DOHH2 (cell line): ENCODE data around the gene CCDC88A.
A peak's percentile ranks its signal among the peaks of the same experiment; 100 is the strongest.
"Not testable (repeated sequence)": the region's sequence is repeated elsewhere in the genome, so short reads cannot be mapped to it uniquely, and the experiment has no call there.

Experiments
- H3F3A ChIP-seq: fragments of 200-600 bp; sonication (generic), shearing (Covaris generic); 2 replicates; pipeline ENCODE4 v1.6.0; 2016; ENCODE audit warnings: antibody characterized with exemption, mild to moderate bottlenecking; ENCODE audit not compliant: control insufficient read depth, insufficient read depth
- H3K27ac ChIP-seq: fragments of 200-600 bp; sonication (generic); 2 replicates; pipeline ENCODE4 v1.5.1; 2014; ENCODE audit warnings: low read depth, mild to moderate bottlenecking, low read length, moderate library complexity
- H3K27me3 ChIP-seq: fragments of 200-600 bp; sonication (generic); 2 replicates; pipeline ENCODE4 v1.6.1; 2014; ENCODE audit warnings: mild to moderate bottlenecking, low read length, mixed read lengths; ENCODE audit not compliant: control insufficient read depth
- H3K36me3 ChIP-seq: fragments of 200-600 bp; sonication (generic); 2 replicates; pipeline ENCODE4 v1.6.1; 2014; ENCODE audit warnings: mild to moderate bottlenecking, low read length, moderate library complexity, mixed read lengths; ENCODE audit not compliant: control insufficient read depth
- H3K4me1 ChIP-seq: fragments of 200-600 bp; sonication (generic); 2 replicates; pipeline ENCODE4 v1.6.1; 2014; ENCODE audit warnings: mild to moderate bottlenecking, low read length, mixed read lengths; ENCODE audit not compliant: control insufficient read depth
- H3K4me2 ChIP-seq: fragments of 200-600 bp; sonication (generic); 2 replicates; pipeline ENCODE4 v1.6.0; 2014; ENCODE audit warnings: mild to moderate bottlenecking, low read length, moderate library complexity
- H3K4me3 ChIP-seq: fragments of 200-600 bp; sonication (generic); 2 replicates; pipeline ENCODE4 v1.5.1; 2014; ENCODE audit warnings: mild to moderate bottlenecking, low read length, mixed read lengths
- H3K79me2 ChIP-seq: fragments of 200-600 bp; sonication (generic); 2 replicates; pipeline ENCODE4 v1.6.1; 2014; ENCODE audit warnings: mild to moderate bottlenecking, low read length, mixed read lengths; ENCODE audit not compliant: control insufficient read depth
- H3K9me2 ChIP-seq: fragments of 200-600 bp; sonication (generic); replicated peaks from 2 replicates; pipeline ENCODE4 v1.6.1; 2014; ENCODE audit warnings: mild to moderate bottlenecking, low read length, mixed read lengths; ENCODE audit not compliant: control insufficient read depth
- H3K9me3 ChIP-seq: fragments of 200-600 bp; sonication (generic); 2 replicates; pipeline ENCODE4 v1.6.1; 2014; ENCODE audit warnings: antibody characterized with exemption, low read length, mixed read lengths; ENCODE audit not compliant: control insufficient read depth, insufficient read depth
- H4K20me1 ChIP-seq: fragments of 200-600 bp; sonication (generic); 2 replicates; pipeline ENCODE4 v1.6.0; 2014; ENCODE audit warnings: low read depth, mild to moderate bottlenecking, antibody characterized with exemption, low read length, moderate library complexity; ENCODE audit not compliant: control insufficient read depth, insufficient read depth
- EZH2phosphoT487 ChIP-seq: fragments of 200-600 bp; sonication (generic); IDR thresholded peaks from 2 replicates; pipeline ENCODE4 v1.6.1; 2017; ENCODE audit warnings: borderline replicate concordance, mild to moderate bottlenecking, antibody characterized with exemption, low read length, moderate library complexity, mixed read lengths
- TF ChIP-seq, protein P1 (sequence below): fragments of 200-600 bp; sonication (generic); IDR thresholded peaks from one replicate; pipeline ENCODE4 v1.5.1; 2014; ENCODE audit warnings: antibody characterized with exemption, mild to moderate bottlenecking, low read depth, low read length; ENCODE audit not compliant: poor library complexity, severe bottlenecking

CCDC88A gene

DNA sequence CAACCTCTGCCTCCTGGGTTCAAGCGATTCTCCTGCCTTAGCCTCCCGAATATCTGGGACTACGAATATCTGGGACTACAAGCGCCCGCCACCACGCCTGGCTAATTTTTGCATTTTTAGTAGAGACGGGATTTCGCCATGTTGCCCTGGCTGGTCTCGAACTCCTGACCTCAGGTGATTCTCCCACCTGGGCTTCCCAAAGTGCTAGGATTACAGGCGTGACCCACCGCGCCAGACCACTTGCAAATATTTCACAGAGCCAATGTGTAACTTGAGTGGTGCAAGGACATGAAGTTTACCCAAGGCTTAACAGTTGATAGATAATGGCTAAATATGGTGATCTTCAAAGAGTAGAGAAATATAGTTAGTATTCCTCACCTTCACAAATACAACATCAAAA lies 136.6 kb downstream of the CCDC88A start:
- Histone ChIP-seq H3K79me2 (peaks cover 5% of the 10 kb centered on the region; the same call in 1 of the 2 replicates), H3K4me3 (peak overlapping the region; percentile 78), H3K9me3 (no peaks in the 10 kb centered on the region), H3K4me2 (peak overlapping the region; percentile 71), H4K20me1 (no peaks in the 10 kb centered on the region), H3K4me1 (peaks cover 18% of the 10 kb centered on the region), H3K9me2 (no peaks in the 10 kb centered on the region), H3K27ac (no peak overlapping the region), H3K36me3 (peaks cover 6% of the 10 kb centered on the region; the same call in 1 of the 2 replicates), H3F3A (peaks cover 11% of the 10 kb centered on the region), H3K27me3 (no peaks in the 10 kb centered on the region)
- TF ChIP-seq EZH2phosphoT487: no peak
- TF ChIP-seq, protein P1, sequence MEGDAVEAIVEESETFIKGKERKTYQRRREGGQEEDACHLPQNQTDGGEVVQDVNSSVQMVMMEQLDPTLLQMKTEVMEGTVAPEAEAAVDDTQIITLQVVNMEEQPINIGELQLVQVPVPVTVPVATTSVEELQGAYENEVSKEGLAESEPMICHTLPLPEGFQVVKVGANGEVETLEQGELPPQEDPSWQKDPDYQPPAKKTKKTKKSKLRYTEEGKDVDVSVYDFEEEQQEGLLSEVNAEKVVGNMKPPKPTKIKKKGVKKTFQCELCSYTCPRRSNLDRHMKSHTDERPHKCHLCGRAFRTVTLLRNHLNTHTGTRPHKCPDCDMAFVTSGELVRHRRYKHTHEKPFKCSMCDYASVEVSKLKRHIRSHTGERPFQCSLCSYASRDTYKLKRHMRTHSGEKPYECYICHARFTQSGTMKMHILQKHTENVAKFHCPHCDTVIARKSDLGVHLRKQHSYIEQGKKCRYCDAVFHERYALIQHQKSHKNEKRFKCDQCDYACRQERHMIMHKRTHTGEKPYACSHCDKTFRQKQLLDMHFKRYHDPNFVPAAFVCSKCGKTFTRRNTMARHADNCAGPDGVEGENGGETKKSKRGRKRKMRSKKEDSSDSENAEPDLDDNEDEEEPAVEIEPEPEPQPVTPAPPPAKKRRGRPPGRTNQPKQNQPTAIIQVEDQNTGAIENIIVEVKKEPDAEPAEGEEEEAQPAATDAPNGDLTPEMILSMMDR: no peak

DNA sequence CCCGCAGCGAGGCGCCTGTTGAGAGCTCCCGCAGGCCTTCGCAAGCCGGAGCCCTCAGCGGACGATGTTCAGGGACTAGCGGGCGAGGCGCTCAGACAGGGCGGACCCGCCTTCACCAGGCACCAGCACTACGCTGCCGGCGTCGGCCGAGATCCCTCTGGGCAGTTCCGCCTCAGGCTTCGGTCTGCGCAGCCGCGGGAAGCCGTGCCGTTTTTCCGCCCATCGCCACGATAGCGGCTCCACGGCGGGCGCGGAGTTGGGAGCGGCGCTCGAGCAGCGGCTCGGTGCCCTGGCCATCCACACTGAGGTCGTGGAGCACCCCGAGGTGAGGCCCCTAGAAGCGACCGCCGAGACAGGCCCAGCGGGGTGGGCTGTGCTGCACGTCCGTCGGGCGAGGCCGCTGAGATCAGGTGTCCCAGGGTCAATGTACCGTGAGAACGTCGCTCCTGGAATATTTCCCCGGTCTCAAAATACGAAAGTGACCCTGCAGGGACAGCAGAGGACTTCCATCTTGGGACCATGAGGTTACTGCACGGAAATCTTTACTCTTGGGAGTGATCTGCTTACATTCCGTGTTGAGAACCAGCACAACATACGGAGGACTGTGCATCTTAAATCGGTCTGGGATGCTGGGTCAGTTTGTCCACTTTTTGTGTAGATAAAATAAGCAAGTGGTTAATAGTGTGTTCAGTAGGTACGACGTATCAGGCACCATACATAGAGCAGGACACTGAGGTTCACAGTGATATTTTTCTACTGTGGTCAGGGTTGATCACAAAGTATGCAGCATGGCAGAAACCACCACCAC lies 137.3 kb downstream of the CCDC88A start:
- peaks cover 22% of the 10 kb centered on the region for H3K4me1 ChIP-seq
- H3K9me3 ChIP-seq: no peaks in the 10 kb centered on the region
- peak overlapping the region; percentile 78 for H3K4me3 ChIP-seq
- peak overlapping the region; percentile 12; the same call in 1 of the 2 replicates for H3K27ac ChIP-seq
- H3F3A ChIP-seq: peaks cover 14% of the 10 kb centered on the region
- H3K27me3 ChIP-seq: no peaks in the 10 kb centered on the region
- H4K20me1 ChIP-seq: no peaks in the 10 kb centered on the region
- TF ChIP-seq, protein P1: no peak
- TF ChIP-seq EZH2phosphoT487: no peak
- H3K4me2 ChIP-seq: peak overlapping the region; percentile 71
- no peaks in the 10 kb centered on the region for H3K9me2 ChIP-seq
- H3K36me3 ChIP-seq: peaks cover 4% of the 10 kb centered on the region; the same call in 1 of the 2 replicates
- peaks cover 5% of the 10 kb centered on the region; the same call in 1 of the 2 replicates for H3K79me2 ChIP-seq

DNA sequence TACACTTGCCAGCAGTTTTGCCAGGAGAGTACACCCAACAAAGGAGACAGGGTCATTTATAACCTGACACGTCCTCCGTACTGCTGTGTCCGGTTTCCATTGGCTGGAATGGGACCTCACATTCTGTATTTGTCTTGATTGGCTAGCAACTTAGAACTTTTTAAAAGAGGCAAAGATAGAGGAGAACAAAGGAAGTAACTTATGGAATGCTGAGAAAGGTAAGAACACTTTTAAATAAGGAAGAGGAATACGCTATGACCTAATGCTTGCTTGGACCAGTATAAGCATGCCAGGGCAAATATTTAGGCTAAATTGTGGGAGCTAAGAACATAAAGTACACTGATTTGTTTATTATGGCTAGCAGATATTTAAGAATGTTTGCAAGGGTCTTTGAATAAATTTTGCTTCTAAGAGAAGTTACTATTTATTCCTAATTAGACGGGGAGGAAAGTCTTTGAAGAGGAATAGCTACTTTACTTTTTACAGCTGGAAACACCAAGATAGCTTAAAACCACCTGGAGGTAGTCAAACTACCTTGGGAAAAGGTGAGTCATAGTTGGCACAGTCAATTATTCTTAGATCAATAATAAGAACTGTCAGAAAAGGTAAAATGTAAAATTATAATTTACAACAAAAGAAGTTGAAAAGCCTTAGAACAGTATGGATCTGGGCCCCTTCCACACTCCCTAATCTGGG lies 138.7 kb downstream of the CCDC88A start:
- Histone ChIP-seq H3K4me1 (peaks cover 22% of the 10 kb centered on the region), H3K4me3 (peak overlapping the region; percentile 78), H3F3A (peaks cover 15% of the 10 kb centered on the region), H3K4me2 (peak overlapping the region; percentile 71)
- not testable (repeated sequence) for H3K27ac ChIP-seq, H3K9me3 ChIP-seq, H3K9me2 ChIP-seq, H3K27me3 ChIP-seq, H3K36me3 ChIP-seq, H4K20me1 ChIP-seq, H3K79me2 ChIP-seq

DNA sequence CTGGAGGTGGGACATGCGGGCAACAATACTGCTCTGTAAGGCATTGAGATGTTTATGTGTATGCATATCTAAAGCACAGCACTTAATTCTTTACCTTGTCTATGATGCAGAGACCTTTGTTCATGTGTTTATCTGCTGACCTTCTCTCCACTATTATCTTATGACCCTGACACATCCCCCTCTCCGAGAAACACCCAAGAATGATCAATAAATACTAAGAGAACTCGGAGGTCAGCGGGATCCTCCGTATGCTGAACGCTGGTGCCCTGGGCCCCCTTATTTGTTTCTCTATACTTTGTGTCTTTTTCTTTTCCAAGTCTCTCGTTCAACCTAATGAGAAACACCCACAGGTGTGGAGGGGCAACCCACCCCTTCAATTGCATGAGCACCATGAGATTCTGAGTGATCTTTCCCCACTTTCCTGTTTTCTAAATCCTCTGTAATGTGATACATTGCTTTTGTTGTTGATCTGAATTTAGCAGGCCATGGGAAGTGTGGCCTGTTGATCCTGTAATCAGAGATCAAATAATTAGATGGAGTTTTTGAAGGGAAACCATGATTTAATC lies 139.7 kb downstream of the CCDC88A start:
- H3K9me3 ChIP-seq, H3K79me2 ChIP-seq, H3K36me3 ChIP-seq, H3K4me3 ChIP-seq, H3K27ac ChIP-seq, H3K27me3 ChIP-seq, H4K20me1 ChIP-seq, H3K9me2 ChIP-seq, H3K4me2 ChIP-seq: not testable (repeated sequence)
- Histone ChIP-seq H3K4me1 (peaks cover 22% of the 10 kb centered on the region), H3F3A (peaks cover 15% of the 10 kb centered on the region)

DNA sequence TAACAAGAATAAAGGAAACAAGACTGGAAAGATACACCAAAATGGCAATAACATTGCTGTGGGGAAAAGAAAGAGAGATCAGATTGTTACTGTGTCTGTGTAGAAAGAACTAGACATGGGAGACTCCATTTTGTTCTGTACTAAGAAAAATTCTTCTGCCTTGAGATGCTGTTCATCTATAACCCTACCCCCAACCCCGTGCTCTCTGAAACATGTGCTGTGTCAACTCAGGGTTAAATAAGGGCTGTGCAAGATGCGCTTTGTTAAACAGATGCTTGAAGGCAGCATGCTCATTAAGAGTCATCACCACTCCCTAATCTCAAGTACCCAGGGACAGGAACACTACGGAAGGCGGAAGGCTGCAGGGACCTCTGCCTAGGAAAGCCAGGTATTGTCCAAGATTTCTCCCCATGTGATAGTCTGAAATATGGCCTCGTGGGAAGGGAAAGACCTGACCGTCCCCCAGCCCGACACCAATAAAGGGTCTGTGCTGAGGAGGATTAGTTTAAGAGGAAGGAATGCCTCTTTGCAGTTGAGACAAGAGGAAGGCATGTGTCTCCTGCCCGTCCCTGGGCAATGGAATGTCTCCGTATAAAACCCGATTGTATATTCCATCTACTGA lies 140.3 kb downstream of the CCDC88A start:
- Histone ChIP-seq H3K4me1 (peaks cover 22% of the 10 kb centered on the region), H3F3A (peaks cover 15% of the 10 kb centered on the region)
- H3K27me3 ChIP-seq, H4K20me1 ChIP-seq, H3K4me3 ChIP-seq, H3K79me2 ChIP-seq, H3K9me3 ChIP-seq, H3K36me3 ChIP-seq, H3K4me2 ChIP-seq, H3K27ac ChIP-seq, H3K9me2 ChIP-seq: not testable (repeated sequence)
